Right cardiac atrium (tissue), 5 donors: ENCODE data around the gene TGFBR3. TPM values are rescaled to one million over a fixed set of nuclear protein-coding genes. Genes with fewer than 3 reads are reported as not detected.

Experiments
- ATAC-seq, 2 donors: fragments of 200-7000 bp; cut with Tn5 transposase; one replicate each; pipeline versions ENCODE4 v1.8.0 to v1.9.1; 2020; ENCODE audit warnings: moderate library complexity in 2 of 2, mild to moderate bottlenecking in 1 of 2
- DNase-seq, 3 donors: peaks; one replicate each; pipeline ENCODE4 v3.0.0-alpha.2; 2020
- H3K27ac ChIP-seq: one replicate; pipeline ENCODE4 v1.5.1; 2013; ENCODE audit warnings: mild to moderate bottlenecking, low read length, control low read depth, moderate library complexity
- H3K27me3 ChIP-seq: one replicate; pipeline ENCODE4 v1.6.1; 2013; ENCODE audit not compliant: control insufficient read depth, insufficient read depth
- H3K4me1 ChIP-seq: one replicate; pipeline ENCODE4 v1.6.1; 2013; ENCODE audit warnings: low read length; ENCODE audit not compliant: control insufficient read depth, insufficient read depth
- H3K4me3 ChIP-seq: one replicate; pipeline ENCODE4 v1.5.1; 2013; ENCODE audit warnings: low read length, control low read depth
- H3K9me3 ChIP-seq: one replicate; pipeline ENCODE4 v1.6.1; 2013; ENCODE audit warnings: low read length; ENCODE audit not compliant: control insufficient read depth
- WGBS: extraction: QIAGEN DNeasy Blood & Tissue Kit; methylation state at CpG from one replicate; pipeline ENCODE4 v1.1.7; 2013; 5-methylcytosine and 5-hydroxymethylcytosine counted together
- intact Hi-C, 4 donors: fragments of 100-400 bp; cut with DNase I; formaldehyde crosslinking; loops; one replicate each; pipeline versions ENCODE4 v1.11.0 to v1.14.0; 2022 to 2023
- polyA plus RNA-seq: library from polyadenylated mRNA; stranded (reverse); fragments of 200-250 nt; gene quantifications from one replicate; pipeline ENCODE4 v1.2.3, GENCODE V29; 2013
- total RNA-seq, 4 donors: library from RNA; stranded (reverse); fragmentation: NEBNext Ultra II Directional; extraction: Animal tissue kit (Norgen Biotek cat#: 25700); gene quantifications; one replicate each; pipeline ENCODE4 v1.2.1, GENCODE V29; 2021
- donor health status: healthy with polysubstance abuse.
- donor health status: DM: no; HTN: yes; CAD: no.
- donor health status: DM: no; HTN: no; CAD: no.
- donor health status: DM: no; HTN: yes; CAD: no; lungs with severe emphysema.
- donor health status: DM: yes; HTN: yes; CAD: no.

TGFBR3 gene
- total and polyA plus RNA-seq, 5 donors = 14.5 to 52.4 (median 38.9) TPM

DNA sequence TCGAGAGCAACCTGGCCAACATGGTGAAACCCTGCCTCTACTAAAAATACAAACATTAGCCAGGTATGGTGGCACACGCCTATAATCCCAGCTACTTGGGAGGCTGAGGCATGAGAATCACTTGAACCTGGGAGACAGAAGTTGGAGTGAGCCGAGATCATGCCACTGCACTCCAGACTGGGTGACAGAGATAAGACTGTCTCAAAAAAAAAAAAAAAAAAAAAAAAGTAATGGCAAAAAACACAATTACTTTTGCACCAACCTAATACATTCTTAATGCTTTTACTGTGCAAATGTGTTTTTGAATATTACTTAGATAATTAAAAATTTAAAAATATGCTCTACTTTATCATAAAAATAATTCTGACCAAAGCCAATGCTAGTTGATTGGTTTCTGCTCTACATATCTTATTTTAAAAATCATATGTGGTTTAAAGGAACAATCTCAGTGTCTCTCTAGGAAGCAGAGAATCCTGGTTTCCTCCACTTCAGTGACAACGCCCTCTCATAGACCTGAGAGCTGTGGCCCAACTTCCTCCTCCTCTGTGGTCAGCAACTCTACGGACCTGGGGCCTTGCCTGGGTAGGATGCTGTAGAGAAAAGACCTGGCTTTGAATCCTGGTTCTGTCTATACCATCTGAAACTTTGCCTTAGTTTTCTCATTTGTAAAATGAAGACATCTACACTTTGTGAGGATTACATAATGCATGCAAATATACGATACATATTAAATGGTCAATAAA is 64.7 kb downstream of the TGFBR3 start:
- DNase-seq = no peak
- Histone ChIP-seq H3K4me1 (peaks cover 7% of the 10 kb centered on the region), H3K4me3 (no peak overlapping the region), H3K27ac (no peak overlapping the region), H3K9me3 (no peaks in the 10 kb centered on the region), H3K27me3 (no peaks in the 10 kb centered on the region)
- ATAC-seq = no peak
- WGBS = 80% methylated on average over 6 of the region's 6 CpGs
- intact Hi-C loops = no loop called here

GRCh38 chr1:91819038-91819788 is 66.7 kb downstream of the TGFBR3 start:
- intact Hi-C loops = no loop called here
- H3K9me3 ChIP-seq = no peaks in the 10 kb centered on the region
- H3K4me3 ChIP-seq = no peak overlapping the region
- H3K27me3 ChIP-seq = no peaks in the 10 kb centered on the region
- no peak for DNase-seq
- ATAC-seq = peak; percentile 22 to 38
- 77% methylated on average over 11 of the region's 11 CpGs for WGBS
- peak overlapping the region; percentile 39 for H3K27ac ChIP-seq
- H3K4me1 ChIP-seq = peaks cover 7% of the 10 kb centered on the region

DNA sequence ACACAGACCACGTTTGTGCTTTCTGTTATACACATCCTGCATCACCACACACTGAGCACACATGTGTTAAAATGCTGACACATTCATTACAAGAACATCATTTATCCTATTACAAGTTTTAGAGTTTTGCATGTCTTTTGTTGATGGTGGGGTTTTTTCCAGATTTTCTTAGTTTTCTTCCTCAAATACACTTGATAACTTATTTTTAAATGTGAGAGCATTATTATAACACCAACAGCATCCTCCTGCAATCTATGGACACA is 67.3 kb downstream of the TGFBR3 start:
- no peak for DNase-seq

GRCh38 chr1:91817211-91817905 is 68.6 kb downstream of the TGFBR3 start:
- Histone ChIP-seq H3K9me3 (no peaks in the 10 kb centered on the region), H3K27ac (peak overlapping the region; percentile 51), H3K4me3 (no peak overlapping the region), H3K27me3 (no peaks in the 10 kb centered on the region), H3K4me1 (peaks cover 11% of the 10 kb centered on the region)
- WGBS = 45% methylated on average over 5 of the region's 5 CpGs
- DNase-seq (no peak), ATAC-seq (peak; percentile 58 to 62)
- intact Hi-C loops = no loop called here

More for the DNA sequence above, 67.3 kb downstream of the TGFBR3 start:
- Histone ChIP-seq H3K9me3 (no peaks in the 10 kb centered on the region), H3K27me3 (no peaks in the 10 kb centered on the region), H3K4me3 (no peak overlapping the region), H3K27ac (no peak overlapping the region), H3K4me1 (peaks cover 8% of the 10 kb centered on the region)
- intact Hi-C loops = no loop called here
- WGBS = 39% methylated on average over 1 of the region's 1 CpG
- ATAC-seq = no peak

GRCh38 chr1:91816031-91816430 is 69.9 kb downstream of the TGFBR3 start:
- WGBS = 59% methylated on average over 1 of the region's 1 CpG
- Histone ChIP-seq H3K9me3 (no peaks in the 10 kb centered on the region), H3K27me3 (no peaks in the 10 kb centered on the region), H3K4me1 (peaks cover 11% of the 10 kb centered on the region), H3K4me3 (no peak overlapping the region), H3K27ac (no peak overlapping the region)
- ATAC-seq (no peak), DNase-seq (no peak)
- intact Hi-C loops = no loop called here

DNA sequence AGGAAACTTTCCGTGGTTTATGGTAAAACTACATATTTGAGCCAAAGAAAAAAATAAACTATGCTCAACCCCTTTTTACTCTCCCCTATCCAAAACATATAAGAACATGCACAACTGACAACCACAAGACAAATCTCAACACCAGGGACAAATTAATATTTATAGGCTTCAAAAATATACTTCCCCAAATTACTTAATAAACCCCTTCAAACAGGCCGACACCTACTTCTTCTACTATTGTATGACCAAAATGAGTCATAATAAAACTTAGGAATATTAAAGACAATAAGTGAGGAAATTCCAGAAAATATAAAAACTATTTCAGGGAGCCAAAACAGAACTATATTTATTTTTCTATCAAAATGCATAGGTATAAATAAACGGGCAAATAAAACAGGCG is 71.5 kb downstream of the TGFBR3 start:
- Histone ChIP-seq H3K27ac (no peak overlapping the region), H3K27me3 (no peaks in the 10 kb centered on the region), H3K4me3 (no peak overlapping the region), H3K4me1 (peaks cover 10% of the 10 kb centered on the region), H3K9me3 (no peaks in the 10 kb centered on the region)
- ATAC-seq (no peak), DNase-seq (no peak)
- WGBS = 72% methylated on average over 4 of the region's 4 CpGs
- intact Hi-C loops = no loop called here

GRCh38 chr1:91813813-91814212 is 72.1 kb downstream of the TGFBR3 start:
- Histone ChIP-seq H3K27ac (no peak overlapping the region), H3K4me3 (no peak overlapping the region), H3K4me1 (peaks cover 8% of the 10 kb centered on the region), H3K9me3 (no peaks in the 10 kb centered on the region), H3K27me3 (no peaks in the 10 kb centered on the region)
- ATAC-seq (no peak), DNase-seq (peak in 1 of 3 donors; percentile 39)
- 95% methylated on average over 7 of the region's 7 CpGs for WGBS
- intact Hi-C loops = no loop called here

DNA sequence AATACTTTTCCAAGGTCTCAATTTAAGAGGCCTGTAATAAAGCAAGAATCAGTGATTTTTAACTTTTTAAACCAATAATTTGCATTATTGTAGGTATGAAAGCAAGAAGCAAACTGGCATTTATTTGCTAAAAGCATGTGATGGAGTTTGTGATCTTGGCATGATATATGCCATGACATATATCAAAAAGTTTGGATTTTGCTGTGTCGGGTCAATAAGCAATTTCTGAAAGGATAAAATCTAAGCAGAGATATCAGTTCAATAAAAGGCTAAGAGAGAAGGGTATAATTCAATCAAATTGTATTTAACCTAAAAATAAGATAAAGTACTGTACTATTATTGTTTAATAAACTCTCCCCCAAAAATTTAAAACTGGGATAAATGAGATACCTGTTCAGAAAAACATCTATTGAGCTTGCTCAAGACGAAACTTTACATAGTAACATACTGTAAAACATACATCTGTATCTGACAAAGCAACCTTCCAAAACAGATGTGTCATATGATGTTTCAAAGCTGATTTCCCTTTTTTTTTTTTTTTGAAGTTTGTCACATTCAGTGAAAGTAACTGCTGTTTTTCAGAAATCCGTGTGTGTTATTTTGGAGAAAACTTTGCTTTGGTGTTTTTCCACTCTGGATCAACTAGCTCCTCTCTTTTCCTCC is 74.5 kb downstream of the TGFBR3 start:
- ATAC-seq = no peak
- Histone ChIP-seq H3K4me1 (peaks cover 9% of the 10 kb centered on the region), H3K27ac (no peak overlapping the region), H3K27me3 (no peaks in the 10 kb centered on the region), H3K9me3 (no peaks in the 10 kb centered on the region), H3K4me3 (no peak overlapping the region)
- intact Hi-C loops = no loop called here
- no peak for DNase-seq
- WGBS = 75% methylated on average over 3 of the region's 3 CpGs

- intact Hi-C loops = loop anchor here in 1 of 4 donors (10.0 kb wide), 1 partner anchor 105 kb away; no protein-coding TSS in a partner anchor
- Histone ChIP-seq H3K4me1 (peaks cover 14% of the 10 kb centered on the region), H3K27ac (no peak overlapping the region), H3K4me3 (no peak overlapping the region), H3K27me3 (no peaks in the 10 kb centered on the region), H3K9me3 (no peaks in the 10 kb centered on the region)
- no peak for DNase-seq
- WGBS = 82% methylated on average over 3 of the region's 3 CpGs
- ATAC-seq = no peak
Measured at GRCh38 chr1:91809317-91809716, 76.6 kb downstream of the TGFBR3 start.

- intact Hi-C loops = loop anchor here in 1 of 4 donors (10.0 kb wide), 1 partner anchor 103 kb away; no protein-coding TSS in a partner anchor
- ATAC-seq (no peak), DNase-seq (no peak)
- WGBS = 98% methylated on average over 5 of the region's 5 CpGs
- H3K4me3 ChIP-seq = no peak overlapping the region
- H3K9me3 ChIP-seq = no peaks in the 10 kb centered on the region
- peaks cover 19% of the 10 kb centered on the region for H3K4me1 ChIP-seq
- H3K27ac ChIP-seq = no peak overlapping the region
- H3K27me3 ChIP-seq = no peaks in the 10 kb centered on the region
Measured at GRCh38 chr1:91807921-91808620, 77.9 kb downstream of the TGFBR3 start.
